Upper lobe of left lung (tissue), 4 donors: ENCODE results near the gene DCLK1.

Experiments
- POLR2AphosphoS5 ChIP-seq, 2 donors: sonication (generic); formaldehyde crosslinking; IDR thresholded peaks; one replicate each; pipeline ENCODE4 v1.5.1; 2017; ENCODE audit warnings: antibody characterized with exemption in 2 of 2
- TF ChIP-seq, protein P1 (sequence below), 6 experiments: fragments of 450-650 bp in 4 of 6; fragments of 200-600 bp in 2 of 6; sonication (generic) in 2 of 6; IDR thresholded peaks; one replicate each; pipeline ENCODE4 v1.5.1; 2016 to 2019; ENCODE audit warnings: antibody characterized with exemption in 6 of 6

DNA sequence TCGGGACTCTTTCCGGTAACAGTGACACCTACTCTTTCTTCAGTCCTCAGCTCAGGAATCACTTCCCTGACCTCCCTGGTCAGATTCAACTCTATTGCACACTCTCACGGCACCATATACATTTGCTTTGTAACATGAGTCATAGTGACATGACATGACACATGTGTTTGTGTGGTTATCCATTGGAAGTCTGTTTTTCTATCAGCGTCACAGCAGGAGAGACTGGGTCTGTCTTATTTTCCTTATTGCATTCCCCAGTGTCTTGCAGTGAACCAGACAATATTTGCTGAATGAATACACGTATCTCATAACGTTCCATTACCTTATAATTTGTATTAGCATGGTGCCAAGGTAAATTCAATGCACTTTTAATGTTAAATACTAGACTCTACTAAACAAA is 102.0 kb downstream of the DCLK1 start:
- TF ChIP-seq, protein P1, sequence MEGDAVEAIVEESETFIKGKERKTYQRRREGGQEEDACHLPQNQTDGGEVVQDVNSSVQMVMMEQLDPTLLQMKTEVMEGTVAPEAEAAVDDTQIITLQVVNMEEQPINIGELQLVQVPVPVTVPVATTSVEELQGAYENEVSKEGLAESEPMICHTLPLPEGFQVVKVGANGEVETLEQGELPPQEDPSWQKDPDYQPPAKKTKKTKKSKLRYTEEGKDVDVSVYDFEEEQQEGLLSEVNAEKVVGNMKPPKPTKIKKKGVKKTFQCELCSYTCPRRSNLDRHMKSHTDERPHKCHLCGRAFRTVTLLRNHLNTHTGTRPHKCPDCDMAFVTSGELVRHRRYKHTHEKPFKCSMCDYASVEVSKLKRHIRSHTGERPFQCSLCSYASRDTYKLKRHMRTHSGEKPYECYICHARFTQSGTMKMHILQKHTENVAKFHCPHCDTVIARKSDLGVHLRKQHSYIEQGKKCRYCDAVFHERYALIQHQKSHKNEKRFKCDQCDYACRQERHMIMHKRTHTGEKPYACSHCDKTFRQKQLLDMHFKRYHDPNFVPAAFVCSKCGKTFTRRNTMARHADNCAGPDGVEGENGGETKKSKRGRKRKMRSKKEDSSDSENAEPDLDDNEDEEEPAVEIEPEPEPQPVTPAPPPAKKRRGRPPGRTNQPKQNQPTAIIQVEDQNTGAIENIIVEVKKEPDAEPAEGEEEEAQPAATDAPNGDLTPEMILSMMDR (IDR thresholded peaks at IDR 0.05), result no peak
- no peak for TF ChIP-seq POLR2AphosphoS5 (IDR thresholded peaks at IDR 0.05)
